Astrocyte of the cerebellum (primary cell): ENCODE measurements around the gene SH3TC2.

Experiments
- DNase-seq: peaks from one replicate; pipeline ENCODE4 v3.0.0-alpha.2; 2011; ENCODE audit warnings: low read depth
- H3K4me3 ChIP-seq: 2 replicates; pipeline ENCODE4 v1.5.1; 2011; ENCODE audit warnings: mild to moderate bottlenecking, low read depth, low read length, moderate library complexity
- CTCF ChIP-seq: IDR thresholded peaks from 2 replicates; pipeline ENCODE4 v1.5.1; 2012; ENCODE audit warnings: low read length, low read depth, moderate library complexity, mild to moderate bottlenecking; ENCODE audit errors: missing control alignments
- in situ Hi-C: cut with HindIII; loops from 2 replicates; pipeline ENCODE4 v1.10.0; 2017; ENCODE audit warnings: low sequenced_read_pairs

The SH3TC2 gene

GRCh38 chr5:149044453-149045088, 18.3 kb downstream of the SH3TC2 start:
- no peak for TF ChIP-seq CTCF
- no peak overlapping the region for H3K4me3 ChIP-seq
- in situ Hi-C loops, result no loop called here
- no peak for DNase-seq

DNA sequence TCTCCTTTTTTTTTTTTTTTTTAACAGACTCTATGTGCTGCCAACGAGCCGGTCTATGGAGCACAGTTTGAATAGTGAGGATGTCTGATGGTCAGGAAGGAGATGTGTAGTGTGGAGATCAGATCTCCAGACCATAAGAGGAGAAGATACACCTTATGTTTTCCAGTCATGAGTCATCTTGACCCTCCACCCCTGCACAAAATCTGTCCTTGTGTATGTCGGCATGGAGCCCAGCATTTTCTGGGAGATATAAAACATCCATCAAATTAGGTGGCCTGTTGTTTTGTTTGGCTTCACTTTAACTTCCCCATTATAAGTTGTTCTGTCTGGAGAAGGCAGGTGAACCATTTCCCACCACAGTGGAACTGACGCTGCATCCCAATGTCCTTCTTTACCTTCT, 19.2 kb downstream of the SH3TC2 start:
- H3K4me3 ChIP-seq, result no peak overlapping the region
- no peak for TF ChIP-seq CTCF
- in situ Hi-C loops, result no loop called here
- DNase-seq, result no peak

GRCh38 chr5:149042865-149043264, 20.0 kb downstream of the SH3TC2 start:
- no peak overlapping the region for H3K4me3 ChIP-seq
- DNase-seq, result no peak
- in situ Hi-C loops, result no loop called here
- no peak for TF ChIP-seq CTCF

DNA sequence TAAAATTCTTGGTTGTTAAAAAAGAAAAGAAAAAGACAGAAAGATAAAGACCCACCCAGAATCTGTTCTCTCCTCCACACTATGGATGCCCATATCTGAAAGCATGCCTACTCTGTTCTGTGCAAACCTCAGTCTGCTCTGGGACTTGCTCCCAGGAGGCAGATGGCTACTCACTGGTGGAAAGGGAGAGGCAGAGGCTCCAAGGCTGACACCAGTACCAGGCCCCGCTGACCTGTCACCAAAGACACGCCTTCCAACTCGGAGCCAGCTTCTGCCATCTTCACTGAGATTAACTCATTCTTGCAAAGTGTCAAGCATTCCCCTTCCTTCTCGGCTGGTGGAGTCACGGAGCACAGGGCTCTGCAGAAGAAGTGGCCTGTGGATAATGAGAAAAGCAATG, 21.6 kb downstream of the SH3TC2 start:
- no peak for TF ChIP-seq CTCF
- DNase-seq, result no peak
- H3K4me3 ChIP-seq, result no peak overlapping the region
- in situ Hi-C loops, result no loop called here

DNA sequence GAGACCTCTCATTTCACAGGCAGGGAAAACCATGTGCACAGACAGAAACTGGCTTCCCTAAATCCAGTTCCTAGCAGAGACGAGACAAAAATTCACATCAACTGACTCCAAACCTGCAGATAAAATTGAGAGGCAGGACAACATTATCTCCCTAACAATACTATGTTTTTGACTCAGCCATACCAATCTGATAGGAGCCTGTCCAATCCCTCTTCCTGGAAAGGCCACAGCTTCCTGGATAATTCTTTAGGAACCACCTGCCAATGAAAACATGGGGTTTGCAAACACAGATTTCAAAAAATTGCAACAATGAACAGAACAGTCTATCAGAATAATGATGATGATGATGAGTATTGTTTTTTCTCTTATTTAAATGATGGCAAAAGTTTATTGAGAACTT, 22.4 kb downstream of the SH3TC2 start:
- no peak overlapping the region for H3K4me3 ChIP-seq
- in situ Hi-C loops, result no loop called here
- TF ChIP-seq CTCF, result no peak
- DNase-seq, result no peak

DNA sequence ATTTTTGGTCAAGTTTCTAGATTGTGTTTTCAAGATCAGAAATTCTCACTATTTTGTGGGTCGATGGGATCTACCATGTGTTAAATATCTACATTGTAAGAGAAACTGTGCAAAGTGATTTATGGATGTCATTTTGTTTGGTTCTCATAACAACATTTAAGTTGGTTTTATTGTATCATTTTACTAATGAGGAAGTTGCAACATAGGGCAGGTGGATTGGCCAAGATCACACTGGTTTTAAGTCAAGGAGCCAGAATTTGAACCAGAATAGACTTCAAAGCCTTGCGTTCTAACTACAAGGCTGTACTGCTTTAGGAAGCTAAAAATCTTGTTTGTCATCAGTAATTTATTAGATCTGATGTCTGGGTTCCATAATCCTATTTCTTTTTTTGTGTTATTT, 23.4 kb downstream of the SH3TC2 start:
- in situ Hi-C loops, result loop anchor here (10.0 kb wide), 1 partner anchor 595 kb away; no protein-coding TSS in a partner anchor
- H3K4me3 ChIP-seq, result no peak overlapping the region
- no peak for TF ChIP-seq CTCF
- no peak for DNase-seq
